Stomach (tissue), 4 donors: ENCODE data around the gene ATP13A1.

Source experiments
- CTCF ChIP-seq, 7 experiments: fragments of 450-650 bp in 4 of 7; fragments of 200-600 bp in 3 of 7; sonication (generic) in 3 of 7; IDR thresholded peaks; one replicate each; pipeline ENCODE4 v1.5.1; 2016 to 2019; ENCODE audit warnings: antibody characterized with exemption in 7 of 7, control low read depth in 2 of 7, mild to moderate bottlenecking in 1 of 7
- POLR2AphosphoS5 ChIP-seq, 3 donors: sonication (generic); formaldehyde crosslinking; IDR thresholded peaks; one replicate each; pipeline ENCODE4 v1.6.1; 2016; ENCODE audit warnings: antibody characterized with exemption in 3 of 3

DNA sequence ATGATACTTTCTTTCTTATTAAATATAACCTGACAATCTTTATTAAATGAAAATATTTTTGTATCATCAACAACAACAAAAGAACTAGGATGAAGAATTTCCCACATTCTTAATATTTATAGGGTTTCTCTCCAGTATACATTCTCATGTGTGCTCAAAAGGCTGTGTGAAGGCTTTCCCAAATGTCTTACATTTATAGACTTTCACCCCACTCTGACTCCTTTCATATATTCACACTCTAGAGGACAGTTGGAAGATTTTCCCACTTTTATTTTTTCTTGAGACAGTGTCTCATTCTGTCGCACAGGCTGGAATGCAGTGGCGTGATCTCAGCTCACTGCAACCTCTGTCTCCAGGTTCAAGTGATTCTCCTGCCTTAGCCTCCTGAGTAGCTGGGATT is 47.0 kb upstream of the ATP13A1 start:
- no peak for TF ChIP-seq CTCF (IDR thresholded peaks at IDR 0.05)
- TF ChIP-seq POLR2AphosphoS5 (IDR thresholded peaks at IDR 0.05): no peak
